MV-4-11 (cell line): Measurements from ENCODE around the gene FSHR.

Experiments used
- DNase-seq: peaks from one replicate; lab custom pipeline; 2025; lab: John Stamatoyannopoulos, UW

The FSHR gene

GRCh38 chr2:49111456-49111855 lies 42.9 kb downstream of the FSHR start:
- no peak for DNase-seq

- no peak for DNase-seq
Observed at GRCh38 chr2:49111006-49111405, 43.3 kb downstream of the FSHR start.

DNA sequence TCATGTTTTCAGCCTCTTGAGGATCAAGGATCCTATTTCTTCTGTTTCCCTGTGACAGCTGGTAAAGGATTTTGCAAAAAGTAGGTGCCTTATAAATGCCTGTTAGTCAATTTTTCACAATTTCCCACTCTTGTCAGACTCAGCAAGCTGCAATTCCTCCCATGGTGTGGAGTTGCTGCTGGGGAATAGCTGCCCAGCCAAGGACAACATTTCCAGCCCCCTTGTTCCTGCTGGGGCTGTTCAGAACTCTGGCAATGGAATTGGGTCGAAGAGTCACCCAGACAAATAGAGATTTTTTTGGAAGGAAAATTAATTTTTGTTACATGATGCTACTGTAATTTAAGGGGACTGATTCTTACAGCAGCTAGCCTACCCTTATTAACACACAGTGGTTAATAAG lies 43.7 kb downstream of the FSHR start:
- no peak for DNase-seq

DNA sequence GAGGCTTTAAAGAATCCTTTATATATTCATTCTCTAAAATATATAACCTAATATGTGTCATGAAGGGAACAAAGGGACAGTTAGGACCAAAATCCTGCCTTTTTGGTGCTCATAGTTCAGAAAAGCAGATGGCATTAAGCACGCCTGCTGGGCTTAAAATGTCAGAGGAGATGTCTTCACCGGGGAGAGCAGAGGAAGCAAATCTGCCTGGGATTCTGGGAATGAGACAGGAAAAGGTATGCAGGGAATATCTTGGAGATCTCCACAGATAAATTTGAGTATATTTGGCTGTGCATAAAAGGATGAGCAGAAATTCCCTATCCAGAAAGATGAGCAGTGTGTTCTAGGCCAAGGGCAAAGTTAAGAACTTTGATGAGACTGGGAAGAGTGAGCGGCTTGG lies 45.5 kb downstream of the FSHR start:
- no peak for DNase-seq

DNA sequence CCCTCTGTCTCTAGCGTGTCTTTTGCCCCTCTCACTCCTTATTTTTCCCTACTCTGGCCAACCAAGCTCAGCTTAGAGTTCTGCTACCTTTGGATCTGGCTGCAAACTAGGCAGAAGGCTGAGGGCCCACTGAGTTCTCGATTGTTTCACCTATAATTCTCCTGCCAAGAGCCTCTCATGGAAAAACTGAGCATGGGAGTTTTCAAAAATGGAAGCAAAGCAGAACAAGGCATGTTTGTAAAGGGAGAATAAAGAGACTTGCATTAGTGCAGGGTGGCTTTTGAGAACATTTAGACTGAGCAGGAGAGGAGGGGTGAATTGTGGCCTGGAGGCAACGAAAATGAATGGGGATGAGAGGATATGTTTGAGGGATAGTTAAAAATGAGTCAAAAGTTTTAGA lies 45.9 kb downstream of the FSHR start:
- no peak for DNase-seq

- DNase-seq, result no peak
Observed at GRCh38 chr2:49105506-49105905, 48.8 kb downstream of the FSHR start.

DNA sequence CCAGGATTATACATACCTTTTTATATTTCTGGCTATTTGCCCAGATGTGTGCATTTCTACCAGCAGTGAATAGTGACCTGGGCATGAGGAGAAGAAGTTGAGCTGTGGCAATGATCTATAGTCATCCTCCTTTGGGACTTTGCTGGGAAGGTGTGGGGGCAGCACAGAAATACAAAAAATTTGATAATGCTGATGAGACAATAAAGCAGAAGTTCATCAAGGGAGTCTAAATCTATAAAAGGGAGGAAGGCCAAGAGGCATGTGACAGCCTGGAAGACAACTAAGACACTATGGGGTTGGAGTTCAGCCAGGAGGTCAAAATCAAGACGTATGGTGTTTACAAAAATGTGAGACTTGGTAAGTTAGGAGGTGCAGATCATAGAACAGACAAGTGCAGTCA lies 52.2 kb downstream of the FSHR start:
- no peak for DNase-seq

DNA sequence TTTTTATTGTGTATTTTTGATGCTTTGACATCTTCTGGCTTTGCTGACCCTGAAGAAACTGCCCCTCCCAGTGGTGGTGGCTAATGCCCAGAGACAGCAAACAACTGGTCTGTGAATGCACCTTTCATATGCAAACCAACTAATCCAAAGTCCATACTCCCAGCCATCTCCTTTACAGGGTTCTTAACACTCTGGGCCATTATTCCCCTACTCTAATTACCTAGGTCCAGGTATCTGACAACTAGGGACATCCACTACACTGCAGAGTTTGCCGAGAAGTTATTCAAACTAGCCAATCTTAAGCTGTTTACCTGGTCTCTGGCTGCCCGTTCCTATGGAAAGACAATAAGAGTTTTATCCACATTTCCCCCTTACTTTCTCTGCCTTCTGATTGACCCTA lies 73.6 kb downstream of the FSHR start:
- DNase-seq, result no peak

- no peak for DNase-seq
Observed at GRCh38 chr2:49070716-49071115, 83.6 kb downstream of the FSHR start.

GRCh38 chr2:49069829-49070228 lies 84.5 kb downstream of the FSHR start:
- no peak for DNase-seq

GRCh38 chr2:49068613-49069012 lies 85.7 kb downstream of the FSHR start:
- no peak for DNase-seq

DNA sequence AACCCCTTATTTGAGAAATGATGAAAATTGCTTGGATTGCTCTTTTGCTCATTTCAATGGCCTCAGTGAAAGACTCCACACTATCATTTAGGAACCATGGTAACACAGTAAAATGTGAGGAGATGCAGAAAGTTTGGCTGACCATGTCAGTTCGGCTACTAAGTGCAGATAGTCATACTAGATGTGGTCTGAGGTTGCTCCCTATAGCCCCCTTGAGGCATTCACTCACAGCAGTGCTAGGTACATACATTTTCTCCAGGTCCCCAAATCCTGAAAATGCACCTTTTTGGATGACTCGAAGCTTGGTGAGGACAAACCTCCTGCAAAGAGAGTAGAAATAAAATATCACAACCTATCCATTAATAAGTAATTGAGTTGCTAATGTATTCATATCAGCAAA lies 86.3 kb downstream of the FSHR start:
- DNase-seq, result no peak

GRCh38 chr2:49053156-49053555 lies 101.2 kb downstream of the FSHR start:
- no peak for DNase-seq

GRCh38 chr2:49050265-49050664 lies 104.0 kb downstream of the FSHR start:
- DNase-seq, result no peak

DNA sequence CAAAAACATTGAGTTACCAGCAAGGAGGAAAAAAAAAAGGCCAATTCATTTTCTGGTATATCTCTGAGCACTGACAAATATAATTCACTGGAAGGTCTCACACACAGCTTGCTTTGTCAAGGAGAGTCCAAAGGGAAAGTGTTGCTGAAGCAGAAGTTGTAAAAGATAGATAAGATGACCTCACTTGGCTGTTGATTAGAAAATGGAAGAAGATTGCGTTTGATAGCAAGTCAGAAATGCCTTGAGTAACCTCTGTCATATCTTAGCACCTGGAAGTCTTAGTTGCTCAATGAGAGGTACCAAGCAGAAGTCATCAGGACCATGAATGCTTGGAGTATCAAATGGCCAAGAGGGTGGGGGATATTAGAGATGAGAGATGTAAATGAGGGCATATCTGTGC lies 105.2 kb downstream of the FSHR start:
- DNase-seq, result no peak

DNA sequence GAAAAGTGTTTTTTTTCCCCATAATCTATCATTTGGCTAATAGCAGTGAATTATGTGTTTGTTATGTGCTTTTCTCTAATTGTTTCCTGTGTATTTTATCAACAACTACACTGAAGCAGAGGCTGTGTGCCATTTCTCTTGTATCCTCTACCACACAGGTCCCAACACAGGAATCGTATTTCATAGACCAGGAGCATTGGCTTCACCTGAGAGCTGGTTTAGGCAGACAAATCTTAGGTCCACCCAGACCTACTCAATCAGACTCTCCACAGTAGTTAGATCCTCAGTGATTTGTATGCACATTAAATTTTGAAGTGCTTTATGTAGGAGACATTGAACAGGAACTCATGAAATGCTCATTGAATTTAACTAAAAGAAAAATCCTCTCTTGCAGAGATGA lies 109.2 kb downstream of the FSHR start:
- no peak for DNase-seq

DNA sequence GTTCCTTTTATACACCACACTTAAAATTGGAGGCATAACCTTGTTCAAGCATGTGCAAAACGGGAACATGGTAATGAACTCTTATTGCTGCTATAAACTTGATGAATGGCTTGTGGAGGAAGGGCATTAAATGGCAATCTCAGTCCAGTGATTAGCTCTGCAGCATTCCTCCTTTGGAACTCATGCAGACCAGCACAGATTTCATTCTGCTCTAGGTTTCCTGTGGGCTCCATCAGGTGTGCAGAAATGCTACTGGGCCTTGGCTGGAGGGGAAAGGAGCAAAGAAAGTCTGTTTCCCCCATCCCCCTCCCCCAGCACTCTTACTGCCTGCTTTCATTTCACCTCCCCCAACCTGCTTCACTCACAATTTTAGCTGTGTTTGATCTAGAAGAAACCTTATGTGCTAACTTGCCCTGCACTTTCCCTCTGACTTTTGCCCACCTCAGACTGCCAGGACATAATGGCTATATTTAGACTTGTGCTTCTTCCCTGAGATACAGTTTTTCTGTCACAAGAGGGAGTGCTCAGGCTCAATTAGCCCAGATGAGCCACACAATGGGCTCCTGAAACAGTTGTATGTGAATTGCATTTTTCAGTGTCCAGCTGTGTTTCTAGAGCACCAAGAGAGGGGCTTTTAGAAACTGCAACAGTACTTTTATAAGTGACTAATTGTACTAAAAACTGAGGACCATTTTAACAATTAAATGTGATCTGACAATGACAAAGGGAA lies 109.8 kb downstream of the FSHR start:
- no peak for DNase-seq

DNA sequence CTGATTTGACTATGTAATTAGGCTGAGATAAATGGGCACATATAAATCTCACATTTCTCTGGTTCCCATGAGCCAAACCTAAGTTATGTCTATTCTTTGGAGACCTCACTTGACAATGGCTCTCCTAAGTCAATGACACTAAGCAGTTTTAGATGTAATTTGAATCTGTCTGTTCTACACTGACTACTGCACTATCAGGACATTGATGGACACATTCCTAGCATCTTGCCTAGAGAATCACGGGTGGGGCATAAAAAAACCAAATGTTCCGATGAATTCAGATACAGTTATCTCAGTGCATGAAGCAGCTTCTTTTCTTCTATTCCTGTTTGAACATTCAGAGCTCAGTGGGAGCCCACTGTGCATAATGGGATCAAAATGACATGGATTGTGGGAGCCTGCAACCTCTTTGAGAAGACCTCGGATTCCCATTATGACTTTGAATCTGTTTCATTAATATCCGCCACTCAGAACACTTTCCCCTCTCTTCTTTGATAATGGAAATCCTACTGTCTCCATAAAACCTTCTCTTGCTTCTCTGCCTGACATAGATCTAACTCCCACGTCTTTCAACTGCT lies 110.8 kb downstream of the FSHR start:
- DNase-seq, result no peak

DNA sequence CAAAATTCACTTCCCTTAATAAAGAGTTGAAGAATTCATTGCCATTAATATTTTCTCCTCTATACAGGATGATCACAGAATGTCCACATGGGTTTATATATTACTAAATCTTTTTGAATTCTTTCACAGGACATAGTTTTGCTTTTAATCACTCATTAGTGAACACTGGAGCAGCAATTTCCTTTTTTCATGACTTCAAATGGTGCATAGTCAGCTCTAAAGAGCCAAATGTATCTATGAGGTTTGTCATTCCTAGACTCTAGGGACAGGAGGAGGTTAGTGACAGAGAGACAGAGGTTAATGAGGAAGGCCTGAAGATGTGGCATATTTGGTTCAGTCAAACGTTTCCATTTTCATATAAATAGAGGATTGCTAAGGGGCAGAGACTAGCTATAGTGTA lies 111.8 kb downstream of the FSHR start:
- no peak for DNase-seq

DNA sequence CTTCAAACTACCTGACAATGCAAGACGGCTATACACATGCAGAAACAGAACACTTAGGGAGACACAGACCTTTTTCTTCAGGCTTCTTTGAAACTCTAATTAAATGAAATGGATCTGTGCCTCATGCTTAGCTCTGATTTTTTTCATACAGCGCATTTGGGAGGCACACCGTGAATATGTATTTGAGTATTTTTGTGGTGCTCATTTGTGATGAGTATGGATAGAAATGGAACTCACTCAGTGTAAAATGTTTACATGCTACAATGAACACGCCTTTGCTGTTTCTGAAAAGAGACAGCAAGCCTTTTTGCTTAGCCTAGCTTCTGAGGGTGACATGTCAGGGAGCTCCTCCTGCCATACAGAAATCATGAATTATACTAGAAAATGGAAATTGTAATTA lies 113.3 kb downstream of the FSHR start:
- DNase-seq, result no peak

GRCh38 chr2:49037197-49037596 lies 117.1 kb downstream of the FSHR start:
- DNase-seq, result no peak

GRCh38 chr2:49035481-49035880 lies 118.8 kb downstream of the FSHR start:
- no peak for DNase-seq

- DNase-seq, result no peak
Observed at GRCh38 chr2:49033394-49034185, 120.7 kb downstream of the FSHR start.
